Keratinocyte (primary cell): ENCODE measurements around the gene C16orf46. TPM values are rescaled to one million over a fixed set of nuclear protein-coding genes. Genes with fewer than 3 reads are reported as not detected.

Experiments used
- DNase-seq: peaks from one replicate; pipeline ENCODE4 v3.0.0-alpha.2; 2011; ENCODE audit warnings: low read depth, missing footprints, low spot score
- FAIRE-seq: peaks from 2 replicates; lab custom pipeline; 2011; peaks lifted over from hg19 to GRCh38; lab: Jason Lieb, UNC
- H2AFZ ChIP-seq: 2 replicates; pipeline ENCODE4 v1.6.0; 2012; ENCODE audit warnings: low read length, control low read depth, inconsistent platforms; ENCODE audit not compliant: control insufficient read depth
- H3K27ac ChIP-seq: 2 replicates; pipeline ENCODE4 v1.5.1; 2011; ENCODE audit warnings: low read length; ENCODE audit not compliant: control insufficient read depth, insufficient read depth
- H3K27me3 ChIP-seq: 3 replicates; pipeline ENCODE4 v1.6.0; 2011; ENCODE audit warnings: low read length; ENCODE audit not compliant: control insufficient read depth, insufficient read depth; ENCODE audit errors: extremely low read depth
- H3K36me3 ChIP-seq, 2 experiments: 2 replicates in 1 of 2; 3 replicates in 1 of 2; pipeline ENCODE4 v1.5.1; 2011; ENCODE audit warnings: low read length in 2 of 2, mild to moderate bottlenecking in 1 of 2; ENCODE audit not compliant: control insufficient read depth in 2 of 2, insufficient read depth in 2 of 2; ENCODE audit errors: extremely low read depth in 1 of 2
- H3K4me1 ChIP-seq: 3 replicates; pipeline ENCODE4 v1.5.1; 2011; ENCODE audit warnings: low read length; ENCODE audit not compliant: control insufficient read depth, insufficient read depth; ENCODE audit errors: extremely low read depth
- H3K4me2 ChIP-seq: 3 replicates; pipeline ENCODE4 v1.6.0; 2011; ENCODE audit warnings: low read depth, low read length; ENCODE audit not compliant: control insufficient read depth, insufficient read depth; ENCODE audit errors: extremely low read depth
- H3K4me3 ChIP-seq, 3 experiments: fragments of 200-600 bp in 1 of 3; sonication (generic) in 1 of 3; 2 replicates in 2 of 3; 3 replicates in 1 of 3; pipeline ENCODE4 v1.5.1; 2011 to 2016; ENCODE audit warnings: low read length in 3 of 3, mild to moderate bottlenecking in 3 of 3, control low read depth in 2 of 3, inconsistent platforms in 1 of 3, low read depth in 1 of 3, mixed read lengths in 1 of 3, mixed run types in 1 of 3, moderate library complexity in 1 of 3; ENCODE audit not compliant: control insufficient read depth in 2 of 3, insufficient read depth in 2 of 3; ENCODE audit errors: extremely low read depth in 1 of 3
- H3K79me2 ChIP-seq: 2 replicates; pipeline ENCODE4 v1.6.0; 2012; ENCODE audit warnings: low read length; ENCODE audit not compliant: control insufficient read depth, insufficient read depth
- H3K9ac ChIP-seq: 3 replicates; pipeline ENCODE4 v1.6.0; 2011; ENCODE audit warnings: low read length; ENCODE audit not compliant: control insufficient read depth, insufficient read depth; ENCODE audit errors: extremely low read depth
- H3K9me1 ChIP-seq: 3 replicates; pipeline ENCODE4 v1.6.0; 2011; ENCODE audit warnings: low read length; ENCODE audit not compliant: control insufficient read depth, insufficient read depth; ENCODE audit errors: extremely low read depth
- H3K9me3 ChIP-seq: 2 replicates; pipeline ENCODE4 v1.5.1; 2012; ENCODE audit warnings: low read depth, low read length; ENCODE audit not compliant: control insufficient read depth
- H4K20me1 ChIP-seq: 3 replicates; pipeline ENCODE4 v1.6.0; 2011; ENCODE audit warnings: low read length; ENCODE audit not compliant: control insufficient read depth, insufficient read depth; ENCODE audit errors: extremely low read depth
- CTCF ChIP-seq, 3 experiments: IDR thresholded peaks in 1 of 3; conservative IDR thresholded peaks in 1 of 3; optimal IDR thresholded peaks in 1 of 3; 2 replicates in 2 of 3; 3 replicates in 1 of 3; pipeline versions ENCODE3 to v1.5.1; 2011; ENCODE audit warnings: low read length in 3 of 3, mild to moderate bottlenecking in 3 of 3, moderate library complexity in 2 of 3, control low read depth in 1 of 3, inconsistent platforms in 1 of 3; ENCODE audit not compliant: insufficient read depth in 2 of 3; ENCODE audit errors: extremely low read depth in 1 of 3
- EZH2 ChIP-seq: IDR thresholded peaks from one replicate; pipeline ENCODE4 v1.6.1; 2012; ENCODE audit warnings: inconsistent platforms, mild to moderate bottlenecking, low read length, moderate library complexity
- dilution Hi-C: fragments of 300-500 bp; cut with MboI; formaldehyde crosslinking; loops from one replicate; pipeline ENCODE4 v1.7.0; 2020; ENCODE audit warnings: low sequenced_read_pairs; ENCODE audit not compliant: extremely low pct_ligation_motif_present
- polyA plus RNA-seq, 5 experiments: library from polyadenylated mRNA; depleted of rRNA in 3 of 5; stranded (reverse) in 3 of 5; stranded (forward) in 1 of 5; unstranded in 1 of 5; fragments of >200 nt; gene quantifications; 1 replicate in 1 of 5; 2 replicates in 3 of 5; 3 replicates in 1 of 5; pipeline versions ENCODE4 v1.2.1 to v1.2.3, GENCODE V29; 2011 to 2012; ENCODE audit warnings: missing spikeins in 2 of 5, low read depth in 1 of 5, low replicate concordance in 1 of 5

Gene C16orf46
- polyA plus RNA-seq, 1 donor (not counting 4 experiments of a cell fraction or from before 2014, with no cell fraction given), result 0.30 TPM

- TF ChIP-seq EZH2 (no peak), CTCF (optimal IDR thresholded peaks at IDR 0.05 in 1 of 3, IDR thresholded peaks at IDR 0.05 in 1 of 3, conservative IDR thresholded peaks at IDR 0.05 in 1 of 3; ENCODE audit: extremely low read depth in 1 of 3, insufficient read depth in 2 of 3, low read length in 3 of 3) (no peak)
- Histone ChIP-seq H3K4me3 (no peak overlapping the region), H3K36me3 (peaks cover 9 to 13% of the 10 kb centered on the region in 2 experiments), H3K27ac (no peak overlapping the region), H4K20me1 (no peaks in the 10 kb centered on the region), H3K4me2 (no peak overlapping the region), H2AFZ (no peak overlapping the region), H3K4me1 (peaks cover 6% of the 10 kb centered on the region), H3K27me3 (no peaks in the 10 kb centered on the region), H3K9me3 (no peaks in the 10 kb centered on the region), H3K9ac (no peak overlapping the region), H3K79me2 (peaks cover 23% of the 10 kb centered on the region), H3K9me1 (no peaks in the 10 kb centered on the region)
- no peak for FAIRE-seq
- dilution Hi-C loops, result no loop called here
- no peak for DNase-seq
Measured at GRCh38 chr16:81041696-81042095, 35.3 kb downstream of the C16orf46 start.

- dilution Hi-C loops, result no loop called here
Measured at GRCh38 chr16:81040842-81041241, 36.2 kb downstream of the C16orf46 start.

More at GRCh38 chr16:81040842-81041241, 36.2 kb downstream of the C16orf46 start:
- Histone ChIP-seq H3K79me2 (peaks cover 31% of the 10 kb centered on the region), H2AFZ (no peak overlapping the region), H3K36me3 (peaks cover 9 to 13% of the 10 kb centered on the region in 2 experiments), H3K9me3 (no peaks in the 10 kb centered on the region), H3K27ac (no peak overlapping the region), H4K20me1 (no peaks in the 10 kb centered on the region), H3K9me1 (no peaks in the 10 kb centered on the region), H3K27me3 (no peaks in the 10 kb centered on the region), H3K4me3 (no peak overlapping the region), H3K4me2 (no peak overlapping the region), H3K4me1 (peaks cover 8% of the 10 kb centered on the region), H3K9ac (no peak overlapping the region)
- TF ChIP-seq EZH2 (no peak), CTCF (optimal IDR thresholded peaks at IDR 0.05 in 1 of 3, IDR thresholded peaks at IDR 0.05 in 1 of 3, conservative IDR thresholded peaks at IDR 0.05 in 1 of 3; ENCODE audit: extremely low read depth in 1 of 3, insufficient read depth in 2 of 3, low read length in 3 of 3) (no peak)
- DNase-seq (no peak), FAIRE-seq (no peak)
